Fibroblast of the conjunctiva (primary cell): ENCODE data around the gene NPSR1.
"Not testable (repeated sequence)": the region's sequence is repeated elsewhere in the genome, so short reads cannot be mapped to it uniquely, and the experiment has no call there.

ENCODE experiments used
- DNase-seq: peaks from one replicate; pipeline ENCODE4 v3.0.0-alpha.2; 2010; ENCODE audit warnings: low read depth

The NPSR1 gene

GRCh38 chr7:34837801-34838201 is 179.8 kb downstream of the NPSR1 start:
- no peak for DNase-seq

GRCh38 chr7:34838329-34838728 is 180.3 kb downstream of the NPSR1 start:
- DNase-seq = no peak

- DNase-seq = no peak
These were observed 181.6 kb downstream of the NPSR1 start for GRCh38 chr7:34839645-34840044.

GRCh38 chr7:34840176-34840785 is 182.3 kb downstream of the NPSR1 start:
- no peak for DNase-seq

GRCh38 chr7:34841326-34841725 is 183.3 kb downstream of the NPSR1 start:
- no peak for DNase-seq

GRCh38 chr7:34842782-34843181 is 184.8 kb downstream of the NPSR1 start:
- no peak for DNase-seq

GRCh38 chr7:34844406-34844805 is 186.4 kb downstream of the NPSR1 start:
- no peak for DNase-seq

GRCh38 chr7:34844936-34845665 is 187.1 kb downstream of the NPSR1 start:
- no peak for DNase-seq

GRCh38 chr7:34845666-34846361 is 187.8 kb downstream of the NPSR1 start:
- no peak for DNase-seq

- no peak for DNase-seq
These were observed 189.0 kb downstream of the NPSR1 start for GRCh38 chr7:34846976-34847375.

GRCh38 chr7:34848670-34849069 is 190.7 kb downstream of the NPSR1 start:
- DNase-seq = no peak

GRCh38 chr7:34849163-34849960 is 191.3 kb downstream of the NPSR1 start:
- no peak for DNase-seq

GRCh38 chr7:34849986-34850385 is 192.0 kb downstream of the NPSR1 start:
- DNase-seq = no peak

GRCh38 chr7:34850681-34851080 is 192.7 kb downstream of the NPSR1 start:
- DNase-seq = no peak

- no peak for DNase-seq
These were observed 193.4 kb downstream of the NPSR1 start for GRCh38 chr7:34851431-34851830.

GRCh38 chr7:34858444-34858843 is 200.4 kb downstream of the NPSR1 start:
- not testable (repeated sequence) for DNase-seq

- DNase-seq = not testable (repeated sequence)
These were observed 201.3 kb downstream of the NPSR1 start for GRCh38 chr7:34859281-34859680.

- DNase-seq = not testable (repeated sequence)
These were observed 208.2 kb downstream of the NPSR1 start for GRCh38 chr7:34866222-34866621.

- DNase-seq = not testable (repeated sequence)
These were observed 209.3 kb downstream of the NPSR1 start for GRCh38 chr7:34867341-34867740.

- DNase-seq = not testable (repeated sequence)
These were observed 210.6 kb downstream of the NPSR1 start for GRCh38 chr7:34868602-34869001.

GRCh38 chr7:34869057-34869456 is 211.0 kb downstream of the NPSR1 start:
- no peak for DNase-seq

- DNase-seq = not testable (repeated sequence)
These were observed 212.0 kb downstream of the NPSR1 start for GRCh38 chr7:34870041-34870440.
